Endothelial cell of umbilical vein (primary cell): ENCODE measurements around the gene PTPN3. TPM values are rescaled to one million over a fixed set of nuclear protein-coding genes. Genes with fewer than 3 reads are reported as not detected.

Experiments
- BruUV-seq: library from RNA; stranded (reverse); fragments of 400-500 nt; replicated peaks from 2 replicates; lab custom pipeline; 2021; lab: Mats Ljungman, UMichigan
- CTCF ChIA-PET: fragments of 300-600, 350-600 bp; sonication (Branson Sonifier 250); formaldehyde crosslinking; loops from one replicate; lab custom pipeline; 2021; ENCODE audit warnings: antibody characterized with exemption, inconsistent platforms; lab: Charles Lee
- POLR2A ChIA-PET: fragments of 300-600, 350-600 bp; sonication (Branson Sonifier 250); formaldehyde crosslinking; loops from one replicate; lab custom pipeline; 2021; ENCODE audit warnings: antibody characterized with exemption, inconsistent platforms; lab: Charles Lee
- DNase-seq: peaks from one replicate; pipeline ENCODE4 v3.0.0-alpha.2; 2011; ENCODE audit warnings: low read depth, low spot score
- FAIRE-seq: peaks from 2 replicates; lab custom pipeline; 2011; peaks lifted over from hg19 to GRCh38; lab: Jason Lieb, UNC
- H2AFZ ChIP-seq: 2 replicates; pipeline ENCODE4 v1.6.0; 2012; ENCODE audit warnings: low read depth, low read length, control low read depth, inconsistent platforms
- H3K27ac ChIP-seq: 2 replicates; pipeline ENCODE4 v1.5.1; 2011; ENCODE audit warnings: low read depth, mild to moderate bottlenecking, control low read depth, low read length, moderate library complexity; ENCODE audit not compliant: insufficient read depth
- H3K27me3 ChIP-seq, 2 experiments: 2 replicates each; pipeline versions ENCODE4 v1.6.0 to v1.6.1; 2011; ENCODE audit warnings: low read length in 2 of 2, mixed read lengths in 1 of 2; ENCODE audit not compliant: control insufficient read depth in 2 of 2, insufficient read depth in 2 of 2
- H3K36me3 ChIP-seq, 2 experiments: 2 replicates in 1 of 2; 3 replicates in 1 of 2; pipeline ENCODE4 v1.5.1; 2011; ENCODE audit warnings: low read length in 2 of 2, mild to moderate bottlenecking in 1 of 2, moderate library complexity in 1 of 2; ENCODE audit not compliant: control insufficient read depth in 2 of 2, insufficient read depth in 2 of 2; ENCODE audit errors: extremely low read depth in 1 of 2
- H3K4me1 ChIP-seq: 3 replicates; pipeline ENCODE4 v1.5.1; 2011; ENCODE audit warnings: mild to moderate bottlenecking, low read length; ENCODE audit not compliant: control insufficient read depth, insufficient read depth; ENCODE audit errors: extremely low read depth
- H3K4me2 ChIP-seq: 2 replicates; pipeline ENCODE4 v1.6.1; 2011; ENCODE audit warnings: low read length, control low read depth, mixed read lengths; ENCODE audit not compliant: insufficient read depth
- H3K4me3 ChIP-seq, 3 experiments: fragments of 200-600 bp in 1 of 3; sonication (generic), shearing (Covaris generic) in 1 of 3; replicated peaks in 1 of 3; 2 replicates each; pipeline ENCODE4 v1.5.1; 2011 to 2016; ENCODE audit warnings: control low read depth in 3 of 3, low read length in 3 of 3, mild to moderate bottlenecking in 2 of 3, inconsistent platforms in 1 of 3, low read depth in 1 of 3, moderate library complexity in 1 of 3; ENCODE audit not compliant: insufficient read depth in 1 of 3
- H3K79me2 ChIP-seq: 2 replicates; pipeline ENCODE4 v1.6.0; 2012; ENCODE audit warnings: low read length, inconsistent platforms; ENCODE audit not compliant: control insufficient read depth, insufficient read depth
- H3K9ac ChIP-seq: replicated peaks from 2 replicates; pipeline ENCODE3; 2011; ENCODE audit warnings: low read length, control low read depth; ENCODE audit not compliant: insufficient read depth; ENCODE audit errors: extremely low read depth
- H3K9me1 ChIP-seq: replicated peaks from 3 replicates; pipeline ENCODE4 v1.6.0; 2011; ENCODE audit warnings: mild to moderate bottlenecking, low read length; ENCODE audit not compliant: control insufficient read depth, insufficient read depth; ENCODE audit errors: extremely low read depth
- H3K9me3 ChIP-seq: replicated peaks from 2 replicates; pipeline ENCODE4 v1.5.1; 2012; ENCODE audit warnings: low read length, inconsistent platforms; ENCODE audit not compliant: control insufficient read depth, insufficient read depth
- H4K20me1 ChIP-seq: replicated peaks from 2 replicates; pipeline ENCODE3; 2011; ENCODE audit warnings: mild to moderate bottlenecking, low read length; ENCODE audit not compliant: control insufficient read depth, insufficient read depth; ENCODE audit errors: extremely low read depth
- EZH2 ChIP-seq: IDR thresholded peaks from 2 replicates; pipeline ENCODE4 v1.6.1; 2012; ENCODE audit warnings: borderline replicate concordance, low read depth, mild to moderate bottlenecking, moderate library complexity, low read length, inconsistent platforms; ENCODE audit not compliant: severe bottlenecking
- FOS ChIP-seq: IDR thresholded peaks from 2 replicates; pipeline ENCODE4 v1.6.1; 2011; ENCODE audit warnings: mild to moderate bottlenecking, low read length, moderate library complexity, borderline replicate concordance; ENCODE audit not compliant: insufficient read depth
- MYC ChIP-seq: IDR thresholded peaks from one replicate; pipeline ENCODE4 v1.6.1; 2011; ENCODE audit warnings: mild to moderate bottlenecking, low read depth, low read length
- dilution Hi-C: fragments of 300-500 bp; cut with MboI; formaldehyde crosslinking; loops from one replicate; pipeline ENCODE4 v1.15.0; 2019; ENCODE audit warnings: low sequenced_read_pairs; ENCODE audit not compliant: extremely low pct_ligation_motif_present
- intact Hi-C: fragments of 100-400 bp; cut with micrococcal nuclease; formaldehyde crosslinking; loops from one replicate; pipeline ENCODE4 v1.10.0; 2022
- polyA plus RNA-seq, 4 experiments: library from polyadenylated mRNA; depleted of rRNA in 3 of 4; stranded (reverse) in 3 of 4; unstranded in 1 of 4; fragments of >200 nt; gene quantifications; 2 replicates each; pipeline versions ENCODE4 v1.2.1 to v1.2.3, GENCODE V29; 2011 to 2012; ENCODE audit warnings: missing spikeins in 1 of 4
- total RNA-seq: library from RNA; stranded (reverse); gene quantifications from 2 replicates; pipeline ENCODE4 v1.2.3, GENCODE V29; 2021
- TF ChIP-seq, protein P1 (sequence below), 2 donors: IDR thresholded peaks; 1 replicate in 1 of 2; 2 replicates in 1 of 2; pipeline ENCODE4 v1.5.1; 2011; ENCODE audit warnings: low read length in 2 of 2, mild to moderate bottlenecking in 2 of 2, moderate library complexity in 2 of 2, control low read depth in 1 of 2, inconsistent platforms in 1 of 2, low read depth in 1 of 2; ENCODE audit not compliant: insufficient read depth in 1 of 2; ENCODE audit errors: extremely low read depth in 1 of 2

PTPN3 gene
- total and polyA plus RNA-seq, 2 donors (not counting 3 experiments of a cell fraction or from before 2014, with no cell fraction given), result 0.01 TPM; not detected in 1

- no peak for DNase-seq
- Histone ChIP-seq H3K4me1 (no peaks in the 10 kb centered on the region), H4K20me1 (peaks cover 2% of the 10 kb centered on the region), H3K9me1 (no peaks in the 10 kb centered on the region), H3K4me2 (no peak overlapping the region), H3K36me3 (no peaks in the 10 kb centered on the region), H3K79me2 (no peaks in the 10 kb centered on the region), H3K9ac (no peak overlapping the region), H3K4me3 (no peak overlapping the region), H3K27me3 (peaks cover 26 to 55% of the 10 kb centered on the region in 2 experiments), H2AFZ (no peak overlapping the region), H3K9me3 (no peaks in the 10 kb centered on the region), H3K27ac (no peak overlapping the region)
- no peak for FAIRE-seq
- POLR2A ChIA-PET, result no interaction called here
- no TSS peak for BruUV-seq
- dilution Hi-C loops, result no loop called here
- TF ChIP-seq, protein P1, sequence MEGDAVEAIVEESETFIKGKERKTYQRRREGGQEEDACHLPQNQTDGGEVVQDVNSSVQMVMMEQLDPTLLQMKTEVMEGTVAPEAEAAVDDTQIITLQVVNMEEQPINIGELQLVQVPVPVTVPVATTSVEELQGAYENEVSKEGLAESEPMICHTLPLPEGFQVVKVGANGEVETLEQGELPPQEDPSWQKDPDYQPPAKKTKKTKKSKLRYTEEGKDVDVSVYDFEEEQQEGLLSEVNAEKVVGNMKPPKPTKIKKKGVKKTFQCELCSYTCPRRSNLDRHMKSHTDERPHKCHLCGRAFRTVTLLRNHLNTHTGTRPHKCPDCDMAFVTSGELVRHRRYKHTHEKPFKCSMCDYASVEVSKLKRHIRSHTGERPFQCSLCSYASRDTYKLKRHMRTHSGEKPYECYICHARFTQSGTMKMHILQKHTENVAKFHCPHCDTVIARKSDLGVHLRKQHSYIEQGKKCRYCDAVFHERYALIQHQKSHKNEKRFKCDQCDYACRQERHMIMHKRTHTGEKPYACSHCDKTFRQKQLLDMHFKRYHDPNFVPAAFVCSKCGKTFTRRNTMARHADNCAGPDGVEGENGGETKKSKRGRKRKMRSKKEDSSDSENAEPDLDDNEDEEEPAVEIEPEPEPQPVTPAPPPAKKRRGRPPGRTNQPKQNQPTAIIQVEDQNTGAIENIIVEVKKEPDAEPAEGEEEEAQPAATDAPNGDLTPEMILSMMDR (IDR thresholded peaks at IDR 0.05; ENCODE audit: extremely low read depth in 1 of 2, insufficient read depth in 1 of 2, low read depth in 1 of 2, low read length in 2 of 2), result no peak
- no peak for TF ChIP-seq EZH2
- no peak for TF ChIP-seq FOS
- TF ChIP-seq MYC, result no peak
- intact Hi-C loops, result no loop called here
- CTCF ChIA-PET, result interaction anchor here (3.1 kb wide), 1 partner anchor 11 kb away, joined by 21 read pairs; no protein-coding TSS in a partner anchor
Observed at GRCh38 chr9:109459423-109459822, 38.7 kb downstream of the PTPN3 start.
